Fibroblast of pulmonary artery (primary cell): ENCODE measurements around the gene TMEM131L.
"Not testable (repeated sequence)": the region's sequence is repeated elsewhere in the genome, so short reads cannot be mapped to it uniquely, and the experiment has no call there.

Experiments
- DNase-seq: peaks from one replicate; pipeline ENCODE4 v3.0.0-alpha.2; 2010; ENCODE audit warnings: low read depth
- H3K4me3 ChIP-seq: replicated peaks from 2 replicates; pipeline ENCODE4 v1.5.1; 2011; ENCODE audit warnings: low read depth, mild to moderate bottlenecking, control low read depth, low read length, moderate library complexity
- CTCF ChIP-seq: IDR thresholded peaks from 2 replicates; pipeline ENCODE4 v1.5.1; 2011; ENCODE audit warnings: mild to moderate bottlenecking, control low read depth, low read length, inconsistent platforms; ENCODE audit errors: missing control alignments

The TMEM131L gene

GRCh38 chr4:153553819-153554170 is 87.6 kb downstream of the TMEM131L start:
- TF ChIP-seq CTCF = no peak
- DNase-seq = no peak

DNA sequence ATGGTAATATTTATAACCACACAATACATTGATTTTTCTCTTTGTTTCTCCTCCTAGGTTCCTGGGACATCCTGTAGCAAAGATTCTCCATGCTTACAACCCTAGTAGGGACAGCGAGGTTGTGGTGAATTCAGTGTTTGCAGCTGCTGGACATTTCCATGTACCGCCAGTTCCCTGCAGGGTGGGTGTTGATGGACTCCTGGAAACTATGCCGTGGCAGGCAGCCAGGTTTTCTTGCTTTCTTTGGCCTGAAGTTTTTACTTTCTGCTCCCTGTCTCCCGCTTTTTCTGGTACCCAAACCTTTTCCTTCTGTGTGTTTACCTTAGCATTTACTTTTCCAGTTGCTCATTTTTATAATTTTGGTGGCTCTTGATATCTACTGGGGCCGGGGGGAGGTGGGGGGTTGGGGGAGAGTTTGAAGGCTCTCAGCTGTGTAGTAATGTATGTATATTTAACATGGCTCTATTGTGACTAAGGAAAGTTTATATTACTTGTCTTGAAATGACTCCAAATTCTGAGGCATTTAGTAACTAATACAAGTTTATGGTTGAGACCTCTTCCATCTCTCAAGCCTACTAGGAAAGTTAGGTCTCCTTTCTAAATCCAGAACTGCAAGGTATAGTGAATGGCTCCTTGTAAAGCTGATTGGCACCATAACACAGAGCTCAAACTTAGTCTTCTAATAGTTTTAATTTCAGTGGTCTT is 89.7 kb downstream of the TMEM131L start:
- peak; percentile 87 for DNase-seq
- H3K4me3 ChIP-seq = no peak overlapping the region
- TF ChIP-seq CTCF = no peak

More at GRCh38 chr4:153553819-153554170, 87.6 kb downstream of the TMEM131L start:
- no peak overlapping the region for H3K4me3 ChIP-seq

GRCh38 chr4:153556435-153556815 is 90.3 kb downstream of the TMEM131L start:
- H3K4me3 ChIP-seq = no peak overlapping the region
- DNase-seq = no peak
- no peak for TF ChIP-seq CTCF

- no peak for TF ChIP-seq CTCF
- no peak overlapping the region for H3K4me3 ChIP-seq
- no peak for DNase-seq
Measured at GRCh38 chr4:153560908-153561307, 94.7 kb downstream of the TMEM131L start.

- peak; percentile 49 for DNase-seq
- no peak for TF ChIP-seq CTCF
- H3K4me3 ChIP-seq = no peak overlapping the region
Measured at GRCh38 chr4:153564630-153565525, 98.7 kb downstream of the TMEM131L start.

- TF ChIP-seq CTCF = no peak
- H3K4me3 ChIP-seq = no peak overlapping the region
- DNase-seq = no peak
Measured at GRCh38 chr4:153566631-153567150, 100.5 kb downstream of the TMEM131L start.

GRCh38 chr4:153567660-153568059 is 101.5 kb downstream of the TMEM131L start:
- H3K4me3 ChIP-seq, DNase-seq: not testable (repeated sequence)
